Endometrial microvascular endothelial cells (primary cell): ENCODE data around the gene ZNF691. TPM values are rescaled to one million over a fixed set of nuclear protein-coding genes. Genes with fewer than 3 reads are reported as not detected.
"Not testable (repeated sequence)": the region's sequence is repeated elsewhere in the genome, so short reads cannot be mapped to it uniquely, and the experiment has no call there.

Experiments used
- in situ Hi-C: cut with HindIII; loops from 2 replicates; pipeline ENCODE4 v1.10.0; 2017; ENCODE audit warnings: low sequenced_read_pairs, low pct_unique_long_range_greater_than_20kb; ENCODE audit errors: inconsistent ontology term
- total RNA-seq: library from RNA; depleted of rRNA; stranded (reverse); fragments of >200 nt; gene quantifications from one replicate; pipeline ENCODE4 v1.2.3, GENCODE V29; 2015; ENCODE audit errors: inconsistent ontology term

ZNF691 gene
- total RNA-seq, 1 donor from 2014 or later = 4.9 TPM

DNA sequence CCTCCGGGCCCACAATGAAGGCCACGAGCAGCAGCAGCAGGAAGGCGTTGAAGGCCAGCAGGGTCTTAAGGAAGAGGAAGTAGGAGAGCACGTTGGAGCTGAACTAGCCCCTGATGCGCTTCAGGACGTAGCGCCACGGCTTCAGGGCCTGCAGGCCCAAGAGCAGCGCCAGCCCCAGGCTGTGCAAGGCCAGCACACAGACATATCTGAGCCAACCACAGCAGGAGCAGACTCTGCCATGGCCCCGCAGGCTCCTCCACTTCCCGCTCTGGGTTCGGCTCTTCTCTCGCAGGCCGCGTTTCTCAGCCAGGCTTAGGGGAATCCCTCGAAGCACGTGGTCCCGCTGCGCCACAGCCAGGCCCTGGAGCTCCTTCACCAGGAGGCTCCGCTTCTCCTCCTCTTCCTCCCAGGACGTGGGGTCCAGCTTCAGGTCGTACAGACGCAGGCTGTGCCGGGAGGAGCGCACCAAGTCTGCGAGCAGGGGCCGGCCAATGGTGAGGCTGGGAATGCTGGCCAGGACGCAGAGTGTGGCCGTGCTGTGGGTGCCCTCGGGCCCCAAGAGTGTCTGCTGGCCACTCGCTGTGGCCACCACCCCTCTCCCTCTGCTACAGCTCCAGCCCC is 41.7 kb downstream of the ZNF691 start:
- in situ Hi-C loops = no loop called here

DNA sequence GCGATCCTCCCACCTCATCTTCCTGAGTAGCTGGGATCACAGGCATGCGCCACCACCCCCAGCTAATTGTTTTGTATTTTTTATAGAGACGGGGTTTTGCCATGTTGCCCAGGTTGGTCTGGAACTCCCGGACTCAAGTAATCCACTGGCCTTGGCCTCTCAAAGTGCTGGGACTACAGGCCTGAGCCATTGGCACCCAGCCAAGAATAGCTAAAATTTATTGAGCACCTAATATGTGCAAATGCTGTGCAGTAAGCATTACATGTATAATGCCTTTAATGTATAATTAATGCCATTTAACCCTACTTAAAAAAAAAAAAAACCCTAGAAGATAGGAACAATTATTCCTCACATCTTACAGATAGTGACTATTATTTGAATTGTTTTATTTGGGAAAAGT is 42.9 kb downstream of the ZNF691 start:
- in situ Hi-C loops = no loop called here

GRCh38 chr1:42891465-42892138 is 45.2 kb downstream of the ZNF691 start:
- in situ Hi-C loops = no loop called here

DNA sequence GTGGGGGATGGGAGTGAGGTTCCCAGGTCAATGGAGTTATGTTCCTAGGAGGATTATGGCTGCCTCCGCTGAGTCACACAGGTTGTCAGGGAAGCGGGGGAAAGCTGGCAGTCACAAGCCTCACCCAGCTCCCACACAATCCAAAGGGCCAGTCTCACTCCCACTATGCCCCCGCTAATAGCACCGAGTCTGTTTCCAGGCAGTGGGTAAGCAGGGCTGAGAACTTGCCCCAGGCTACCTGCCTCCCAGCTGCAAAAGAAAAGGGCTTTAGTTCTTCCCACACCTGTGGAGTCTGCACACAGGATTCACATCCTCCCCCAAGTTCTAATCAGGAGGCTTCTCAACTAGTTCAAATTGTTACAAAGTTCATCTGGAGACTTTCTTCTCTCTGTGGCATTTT is 53.5 kb downstream of the ZNF691 start:
- in situ Hi-C loops = not testable (repeated sequence)

Other genes with a start within 250 kb of the ZNF691 start
- 73.4 TPM for gene PPIH, start 188.2 kb upstream of the ZNF691 start, total RNA-seq
- 532 TPM for gene YBX1, start 164.2 kb upstream of the ZNF691 start, total RNA-seq
- gene CLDN19, start 106.4 kb upstream of the ZNF691 start, total RNA-seq = not detected
- 111 TPM for gene P3H1, start 79.6 kb upstream of the ZNF691 start, total RNA-seq
- 10.1 TPM for gene C1orf50, start 79.4 kb upstream of the ZNF691 start, total RNA-seq
- gene TMEM269, start 61.6 kb upstream of the ZNF691 start, total RNA-seq = not detected
- gene ERMAP, start 29.5 kb upstream of the ZNF691 start, total RNA-seq = 9.7 TPM
- 13.8 TPM for gene SVBP, start 29.2 kb upstream of the ZNF691 start, total RNA-seq
- gene SLC2A1, start 112.3 kb downstream of the ZNF691 start, total RNA-seq = 39.0 TPM